Duodenal mucosa (tissue), 2 donors: ENCODE results near the gene IDS.
"Not testable (repeated sequence)": the region's sequence is repeated elsewhere in the genome, so short reads cannot be mapped to it uniquely, and the experiment has no call there.

Experiments used
- H3K27ac ChIP-seq: one replicate; pipeline ENCODE4 v1.7.0; 2013; ENCODE audit warnings: low read depth, low read length
- H3K27me3 ChIP-seq, 2 donors: one replicate each; pipeline ENCODE4 v1.7.0; 2013; ENCODE audit warnings: low read length in 2 of 2, control low read depth in 1 of 2; ENCODE audit not compliant: insufficient read depth in 2 of 2, control insufficient read depth in 1 of 2
- H3K36me3 ChIP-seq, 2 donors: one replicate each; pipeline ENCODE4 v1.7.0; 2013; ENCODE audit warnings: low read length in 2 of 2, control low read depth in 1 of 2; ENCODE audit not compliant: insufficient read depth in 2 of 2, control insufficient read depth in 1 of 2
- H3K4me1 ChIP-seq, 2 donors: one replicate each; pipeline ENCODE4 v1.7.0; 2013; ENCODE audit warnings: low read length in 2 of 2, control low read depth in 1 of 2; ENCODE audit not compliant: insufficient read depth in 2 of 2, control insufficient read depth in 1 of 2
- H3K4me3 ChIP-seq, 2 donors: one replicate each; pipeline ENCODE4 v1.7.0; 2013; ENCODE audit warnings: low read length in 2 of 2, low read depth in 1 of 2
- H3K9ac ChIP-seq, 2 donors: one replicate each; pipeline ENCODE4 v1.7.0; 2013; ENCODE audit warnings: low read length in 2 of 2, low read depth in 1 of 2
- H3K9me3 ChIP-seq, 2 donors: one replicate each; pipeline ENCODE4 v1.7.0; 2013; ENCODE audit warnings: low read length in 2 of 2, control low read depth in 1 of 2; ENCODE audit not compliant: control insufficient read depth in 1 of 2

IDS gene, protein sequence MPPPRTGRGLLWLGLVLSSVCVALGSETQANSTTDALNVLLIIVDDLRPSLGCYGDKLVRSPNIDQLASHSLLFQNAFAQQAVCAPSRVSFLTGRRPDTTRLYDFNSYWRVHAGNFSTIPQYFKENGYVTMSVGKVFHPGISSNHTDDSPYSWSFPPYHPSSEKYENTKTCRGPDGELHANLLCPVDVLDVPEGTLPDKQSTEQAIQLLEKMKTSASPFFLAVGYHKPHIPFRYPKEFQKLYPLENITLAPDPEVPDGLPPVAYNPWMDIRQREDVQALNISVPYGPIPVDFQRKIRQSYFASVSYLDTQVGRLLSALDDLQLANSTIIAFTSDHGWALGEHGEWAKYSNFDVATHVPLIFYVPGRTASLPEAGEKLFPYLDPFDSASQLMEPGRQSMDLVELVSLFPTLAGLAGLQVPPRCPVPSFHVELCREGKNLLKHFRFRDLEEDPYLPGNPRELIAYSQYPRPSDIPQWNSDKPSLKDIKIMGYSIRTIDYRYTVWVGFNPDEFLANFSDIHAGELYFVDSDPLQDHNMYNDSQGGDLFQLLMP

GRCh38 chrX:149504915-149505651 is at the start of gene IDS:
TSS of gene IDS (minus strand) at chrX:149505306. CDS start at chrX:149505137, 169 bp downstream.
- H3K4me1 ChIP-seq, result peaks cover 0 to 10% of the 10 kb centered on the region in 2 donors
- peak within 1 kb of the TSS; percentile 72 to 74 for H3K4me3 ChIP-seq
- H3K27me3 ChIP-seq, result no peaks in the 10 kb centered on the region
- peak within 1 kb of the TSS; percentile 63 to 86 for H3K9ac ChIP-seq
- no peaks in the 10 kb centered on the region for H3K9me3 ChIP-seq
- H3K36me3 ChIP-seq, result peaks cover 3 to 21% of the 10 kb centered on the region in 2 donors
- H3K27ac ChIP-seq, result peak within 1 kb of the TSS; percentile 78

- not testable (repeated sequence) for H3K27ac ChIP-seq, H3K4me1 ChIP-seq, H3K36me3 ChIP-seq
Observed at GRCh38 chrX:149551939-149552248, 46.8 kb upstream of the IDS start.

DNA sequence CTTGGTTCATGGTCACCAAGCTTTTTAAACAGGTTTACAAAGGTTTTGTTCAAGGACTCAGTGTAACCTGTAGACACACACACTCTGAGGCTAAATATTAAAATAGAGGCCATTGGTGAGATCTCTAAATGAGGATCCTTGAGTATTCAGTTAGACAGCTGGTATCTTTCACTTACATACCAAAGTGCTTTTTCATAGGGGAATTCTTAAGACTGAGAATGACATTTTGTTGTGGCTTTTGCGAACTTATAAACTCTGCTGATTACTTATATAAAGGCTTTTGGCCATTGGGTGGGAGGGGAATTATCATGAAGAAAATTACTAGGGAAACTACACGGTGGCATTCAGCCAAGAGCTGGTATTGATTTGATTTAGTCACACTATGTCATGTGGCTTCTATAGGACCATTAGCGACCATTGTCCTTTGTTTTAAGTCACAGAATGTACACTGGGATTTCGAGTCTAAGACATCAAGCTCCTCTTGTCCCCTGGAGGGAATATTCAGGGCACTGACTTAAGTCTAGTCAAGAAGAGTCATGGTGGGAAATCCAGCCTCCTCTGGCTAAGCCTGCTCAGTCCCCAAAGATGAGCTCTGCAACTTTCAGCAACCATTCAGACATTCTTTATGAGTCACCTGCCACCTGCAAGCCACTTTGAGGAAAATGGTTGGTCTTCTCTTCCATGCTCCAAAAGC is 46.3 kb upstream of the IDS start:
- H3K4me1 ChIP-seq, H3K9me3 ChIP-seq, H3K4me3 ChIP-seq, H3K9ac ChIP-seq, H3K27me3 ChIP-seq, H3K27ac ChIP-seq, H3K36me3 ChIP-seq: not testable (repeated sequence)

More at GRCh38 chrX:149551939-149552248, 46.8 kb upstream of the IDS start:
- not testable (repeated sequence) for H3K27me3 ChIP-seq, H3K9me3 ChIP-seq, H3K9ac ChIP-seq, H3K4me3 ChIP-seq

GRCh38 chrX:149550454-149550853 is 45.3 kb upstream of the IDS start:
- not testable (repeated sequence) for H3K9me3 ChIP-seq

DNA sequence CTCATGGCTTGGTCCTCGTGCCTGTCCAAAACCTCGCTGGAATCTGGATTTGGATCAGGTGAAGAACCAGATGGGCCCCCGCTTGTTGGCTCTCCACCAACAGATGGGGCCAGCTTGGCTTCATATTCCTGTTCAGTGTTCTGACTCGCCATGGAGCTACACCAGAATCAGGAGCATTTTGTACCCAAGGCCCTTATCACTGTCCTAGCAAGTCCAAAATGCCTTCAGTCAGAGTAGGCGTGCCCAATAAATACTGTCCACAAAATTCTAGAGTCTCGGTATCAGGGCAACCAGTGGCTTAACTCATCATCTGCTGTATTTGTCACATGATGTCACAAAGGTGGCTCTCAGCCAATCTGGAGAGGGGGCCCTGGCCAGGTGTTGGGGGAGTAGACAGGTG is 44.6 kb upstream of the IDS start, which contains the start of gene HSFX3:
Gene HSFX3, minus strand, starts transcription at position 224 of the 400 bp plus-strand sequence. Its CDS starts 72 bp downstream, at position 152.
- not testable (repeated sequence) for H3K4me3 ChIP-seq, H3K9me3 ChIP-seq, H3K36me3 ChIP-seq, H3K9ac ChIP-seq, H3K27me3 ChIP-seq, H3K4me1 ChIP-seq, H3K27ac ChIP-seq

More at GRCh38 chrX:149550454-149550853, 45.3 kb upstream of the IDS start:
- H3K4me1 ChIP-seq, H3K27ac ChIP-seq, H3K36me3 ChIP-seq, H3K4me3 ChIP-seq, H3K27me3 ChIP-seq, H3K9ac ChIP-seq: not testable (repeated sequence)

DNA sequence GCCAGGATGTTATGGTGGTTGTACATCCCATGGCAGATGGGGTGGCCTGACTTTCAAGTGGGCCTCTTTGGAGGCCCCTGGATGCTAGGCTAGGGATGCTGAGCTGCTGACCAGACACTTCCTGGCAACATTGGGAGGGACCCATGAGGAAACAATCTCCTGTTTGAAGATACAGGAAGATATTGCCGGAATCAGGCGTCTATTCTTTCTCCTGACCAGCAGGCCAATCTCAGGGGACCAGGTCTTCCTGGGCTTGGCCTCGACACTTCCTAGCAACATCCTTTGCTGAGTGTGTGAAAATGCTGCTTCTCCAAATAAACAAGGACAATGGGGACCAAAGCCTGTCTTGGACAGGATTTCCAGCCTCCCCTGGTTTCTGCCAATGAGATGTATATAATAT is 42.7 kb upstream of the IDS start:
- not testable (repeated sequence) for H3K4me3 ChIP-seq, H3K9ac ChIP-seq, H3K27me3 ChIP-seq, H3K4me1 ChIP-seq, H3K36me3 ChIP-seq, H3K27ac ChIP-seq, H3K9me3 ChIP-seq

GRCh38 chrX:149546962-149547361 is 41.9 kb upstream of the IDS start:
- H3K9me3 ChIP-seq, H3K27ac ChIP-seq, H3K9ac ChIP-seq, H3K27me3 ChIP-seq, H3K4me3 ChIP-seq, H3K36me3 ChIP-seq, H3K4me1 ChIP-seq: not testable (repeated sequence)

DNA sequence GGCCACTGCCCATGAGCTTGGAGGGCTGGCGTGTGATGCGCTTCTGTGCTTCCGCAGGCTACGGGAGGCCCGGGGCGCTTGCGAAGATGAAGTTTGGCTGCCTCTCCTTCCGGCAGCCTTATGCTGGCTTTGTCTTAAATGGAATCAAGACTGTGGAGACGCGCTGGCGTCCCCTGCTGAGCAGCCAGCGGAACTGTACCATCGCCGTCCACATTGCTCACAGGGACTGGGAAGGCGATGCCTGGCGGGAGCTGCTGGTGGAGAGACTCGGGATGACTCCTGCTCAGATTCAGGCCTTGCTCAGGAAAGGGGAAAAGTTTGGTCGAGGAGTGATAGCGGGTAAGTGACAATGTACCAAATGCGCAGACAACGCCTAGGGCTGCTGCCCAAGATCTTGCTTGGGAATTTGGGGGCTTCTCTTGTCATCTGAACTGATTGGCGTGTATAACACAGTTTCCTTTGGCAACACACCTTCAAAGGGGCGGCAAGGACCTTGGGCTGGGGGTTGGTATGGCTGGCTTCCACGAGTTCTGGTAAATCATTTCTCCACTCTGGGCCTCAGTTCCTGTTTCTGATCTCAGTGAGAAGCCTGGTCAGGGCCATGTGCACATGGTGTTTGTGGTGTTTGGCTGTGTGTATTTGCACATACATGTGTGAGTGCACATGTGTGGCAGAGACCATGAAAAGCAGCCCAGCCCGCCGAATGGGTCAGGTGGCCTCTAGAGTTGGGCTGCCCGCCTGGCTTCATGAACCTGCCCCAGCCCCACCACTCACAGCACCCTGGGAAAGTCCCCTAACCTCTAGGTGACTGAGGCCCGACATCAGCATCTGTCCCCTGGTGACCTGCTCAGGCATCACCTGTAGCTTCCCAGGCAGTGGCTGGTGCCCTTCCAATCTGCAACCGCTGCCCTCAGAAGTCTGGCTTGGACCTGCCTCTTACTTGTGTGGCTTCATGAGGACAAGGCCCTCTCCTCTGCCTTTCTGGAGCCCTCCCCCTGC is 40.7 kb upstream of the IDS start:
- not testable (repeated sequence) for H3K9me3 ChIP-seq, H3K4me3 ChIP-seq, H3K27ac ChIP-seq, H3K4me1 ChIP-seq, H3K27me3 ChIP-seq, H3K9ac ChIP-seq, H3K36me3 ChIP-seq

GRCh38 chrX:149541521-149542047 is 36.5 kb upstream of the IDS start:
- no peaks in the 10 kb centered on the region for H3K27me3 ChIP-seq
- peaks cover 0 to 11% of the 10 kb centered on the region in 2 donors for H3K4me1 ChIP-seq
- peak overlapping the region; percentile 89 to 96 for H3K9ac ChIP-seq
- peak overlapping the region; percentile 81 to 88 for H3K4me3 ChIP-seq
- H3K27ac ChIP-seq, result peak overlapping the region; percentile 95
- H3K9me3 ChIP-seq, result no peaks in the 10 kb centered on the region
- H3K36me3 ChIP-seq, result no peaks in the 10 kb centered on the region
